ENCODE results near the gene CIBAR2.

CIBAR2 gene

GRCh38 chr16:85112364-85112763, at the start of gene CIBAR2:
Gene CIBAR2, minus strand, starts transcription at chr16:85112472. Its CDS starts 120 bp downstream, at chr16:85112352.
- no peaks in the 10 kb centered on the region for H3K36me3 ChIP-seq (ENCODE audit: control insufficient read depth in 2 of 2, insufficient read depth in 1 of 2, low read length in 2 of 2)
- ChIA-PET CTCF (interaction anchor here (0.5 to 0.9 kb wide), 4 partner anchors 133 to 498 kb away, joined by 3 to 4 read pairs (median 3); no protein-coding TSS in a partner anchor), POLR2A (no interaction called here)
- H3K27ac ChIP-seq (ENCODE audit: extremely low read depth, low read depth, low read length): no peak within 1 kb of the TSS
- H3K9me3 ChIP-seq (ENCODE audit: control insufficient read depth, insufficient read depth, low read depth, low read length): no peaks in the 10 kb centered on the region
- H3K4me3 ChIP-seq (ENCODE audit: low read depth, low read length): no peak within 1 kb of the TSS
- H3K4me1 ChIP-seq (ENCODE audit: control insufficient read depth, insufficient read depth, low read length): no peaks in the 10 kb centered on the region
- no peak for TF ChIP-seq ZBTB1 (tag by site-specific recombination; IDR thresholded peaks at IDR 0.05)
- no peak for TF ChIP-seq ZNF121 (tag by site-specific recombination; IDR thresholded peaks at IDR 0.05)
- peak; percentile 30; the same call in 1 of the 2 replicates for TF ChIP-seq EGR2 (tag by site-specific recombination; IDR thresholded peaks at IDR 0.05; ENCODE audit: low read depth)
- TF ChIP-seq ZFHX2 (tag by site-specific recombination; conservative IDR thresholded peaks at IDR 0.05): peak; percentile 56
- no peak for TF ChIP-seq ZNF214 (tag by site-specific recombination; IDR thresholded peaks at IDR 0.05; ENCODE audit: borderline replicate concordance)
- no peak for TF ChIP-seq ZNF645 (tag by site-specific recombination; IDR thresholded peaks at IDR 0.05)
- TF ChIP-seq ZNF174 (tag by site-specific recombination; IDR thresholded peaks at IDR 0.05): no peak
- TF ChIP-seq CTCF (tag by site-specific recombination; IDR thresholded peaks at IDR 0.05): no peak
- peak; percentile 86 for TF ChIP-seq GLIS1 (tag by site-specific recombination; IDR thresholded peaks at IDR 0.05)
- peak; percentile 88 for TF ChIP-seq ZIC2 (tag by site-specific recombination; IDR thresholded peaks at IDR 0.05)
- no peak for TF ChIP-seq ZNF580 (tag by site-specific recombination; IDR thresholded peaks at IDR 0.05)
- 0 out of 2 replicates have a peak, but pooled peaks have one; percentile 22 for TF ChIP-seq SP7 (tag by site-specific recombination; IDR thresholded peaks at IDR 0.05)
- TF ChIP-seq ZNF169 (tag by site-specific recombination; IDR thresholded peaks at IDR 0.05): no peak
- TF ChIP-seq ZNF555 (tag by site-specific recombination; conservative IDR thresholded peaks at IDR 0.05): no peak
- peak; percentile 99 for TF ChIP-seq ZNF335 (tag by site-specific recombination; conservative IDR thresholded peaks at IDR 0.05)
- 0 out of 2 replicates have a peak, but pooled peaks have one; percentile 20 for TF ChIP-seq ZNF2 (tag by site-specific recombination; IDR thresholded peaks at IDR 0.05)
- TF ChIP-seq ZSCAN23 (tag by site-specific recombination; IDR thresholded peaks at IDR 0.05): no peak
- peak; percentile 25; the same call in 1 of the 2 replicates for TF ChIP-seq SP2 (tag by site-specific recombination; IDR thresholded peaks at IDR 0.05)
- TF ChIP-seq ZNF670 (tag by site-specific recombination; IDR thresholded peaks at IDR 0.05; ENCODE audit: low read depth): no peak
- no peak for TF ChIP-seq YY2 (tag by site-specific recombination; IDR thresholded peaks at IDR 0.05)
- no peak for TF ChIP-seq ZNF488 (tag by site-specific recombination; IDR thresholded peaks at IDR 0.05)
- TF ChIP-seq GLIS2 (tag by site-specific recombination; IDR thresholded peaks at IDR 0.05): peak; percentile 79
- TF ChIP-seq ZNF223 (tag by site-specific recombination; IDR thresholded peaks at IDR 0.05): no peak
